HEK293 (cell line): ENCODE results near the gene HOMER1.

Source experiments
- CTCF ChIA-PET: fragments of 350-600 bp; formaldehyde crosslinking; extraction: SDS; loops from one replicate; lab custom pipeline; 2021; ENCODE audit warnings: antibody characterized with exemption; lab: Yijun Ruan, JAX
- POLR2A ChIA-PET: fragments of 300-600 bp; formaldehyde crosslinking; extraction: SDS; loops from one replicate; lab custom pipeline; 2020; ENCODE audit warnings: antibody characterized with exemption, inconsistent platforms; lab: Yijun Ruan, JAX
- H3K27ac ChIP-seq: fragments of 200-500 bp; sonication (Bioruptor generic); 2 replicates; pipeline ENCODE4 v1.5.1; 2014; ENCODE audit warnings: low read depth, low read length, control low read depth, inconsistent platforms; ENCODE audit errors: extremely low read depth
- H3K36me3 ChIP-seq, 2 experiments: fragments of 200-500 bp in 1 of 2; sonication (Bioruptor generic) in 1 of 2; 1 replicate in 1 of 2; 2 replicates in 1 of 2; pipeline ENCODE4 v1.5.1; 2014 to 2017; ENCODE audit warnings: inconsistent platforms in 2 of 2, low read length in 2 of 2; ENCODE audit not compliant: control insufficient read depth in 2 of 2, insufficient read depth in 1 of 2
- H3K4me1 ChIP-seq: fragments of 200-500 bp; sonication (Bioruptor generic); 2 replicates; pipeline ENCODE4 v1.5.1; 2014; ENCODE audit warnings: mild to moderate bottlenecking, low read length, inconsistent platforms; ENCODE audit not compliant: control insufficient read depth, insufficient read depth
- H3K4me3 ChIP-seq: 2 replicates; pipeline ENCODE4 v1.5.1; 2011; ENCODE audit warnings: low read depth, mild to moderate bottlenecking, control low read depth, low read length, moderate library complexity
- H3K9me3 ChIP-seq: fragments of 200-500 bp; sonication (Bioruptor generic); 2 replicates; pipeline ENCODE4 v1.5.1; 2014; ENCODE audit warnings: low read depth, low read length, inconsistent platforms; ENCODE audit not compliant: control insufficient read depth, insufficient read depth
- CTCF ChIP-seq: fragments of 450-650 bp; formaldehyde crosslinking; IDR thresholded peaks from 2 replicates; pipeline ENCODE4 v1.5.1; 2016; ENCODE audit warnings: missing biosample characterization, missing genetic modification characterization
- SCRT2 ChIP-seq: fragments of 450-650 bp; formaldehyde crosslinking; IDR thresholded peaks from 2 replicates; pipeline ENCODE4 v1.5.1; 2016; ENCODE audit warnings: missing biosample characterization, missing genetic modification characterization
- ZBTB7A ChIP-seq: fragments of 450-650 bp; formaldehyde crosslinking; IDR thresholded peaks from 2 replicates; pipeline ENCODE4 v1.5.1; 2016; ENCODE audit warnings: low read depth, missing biosample characterization, missing genetic modification characterization
- ZFHX2 ChIP-seq: fragments of 450-650 bp; formaldehyde crosslinking; conservative IDR thresholded peaks from 2 replicates; pipeline ENCODE4 v1.5.1; 2016; ENCODE audit warnings: missing biosample characterization, missing genetic modification characterization
- ZNF10 ChIP-seq: fragments of 450-650 bp; formaldehyde crosslinking; IDR thresholded peaks from 2 replicates; pipeline ENCODE4 v1.5.1; 2017; ENCODE audit warnings: missing biosample characterization, missing genetic modification characterization
- ZNF132 ChIP-seq: fragments of 450-650 bp; formaldehyde crosslinking; IDR thresholded peaks from 2 replicates; pipeline ENCODE4 v1.5.1; 2017; ENCODE audit warnings: missing biosample characterization, missing genetic modification characterization, borderline replicate concordance
- ZNF214 ChIP-seq: fragments of 450-650 bp; formaldehyde crosslinking; IDR thresholded peaks from 2 replicates; pipeline ENCODE4 v1.5.1; 2017; ENCODE audit warnings: missing biosample characterization, mild to moderate bottlenecking, missing genetic modification characterization, borderline replicate concordance
- ZNF24 ChIP-seq: fragments of 450-650 bp; formaldehyde crosslinking; IDR thresholded peaks from 2 replicates; pipeline ENCODE4 v1.5.1; 2016; ENCODE audit warnings: missing biosample characterization, missing genetic modification characterization
- ZNF26 ChIP-seq: fragments of 450-650 bp; formaldehyde crosslinking; IDR thresholded peaks from 2 replicates; pipeline ENCODE4 v1.5.1; 2016; ENCODE audit warnings: missing biosample characterization, missing genetic modification characterization
- ZNF416 ChIP-seq: fragments of 450-650 bp; formaldehyde crosslinking; IDR thresholded peaks from 2 replicates; pipeline ENCODE4 v1.5.1; 2016; ENCODE audit warnings: missing biosample characterization, missing genetic modification characterization
- ZNF48 ChIP-seq: fragments of 450-650 bp; formaldehyde crosslinking; IDR thresholded peaks from 2 replicates; pipeline ENCODE4 v1.5.1; 2016; ENCODE audit warnings: missing biosample characterization, missing genetic modification characterization
- ZNF621 ChIP-seq: fragments of 450-650 bp; formaldehyde crosslinking; IDR thresholded peaks from 2 replicates; pipeline ENCODE4 v1.5.1; 2017; ENCODE audit warnings: missing biosample characterization, missing genetic modification characterization
- ZNF624 ChIP-seq: fragments of 450-650 bp; formaldehyde crosslinking; IDR thresholded peaks from 2 replicates; pipeline ENCODE4 v1.5.1; 2017; ENCODE audit warnings: missing biosample characterization, missing genetic modification characterization
- ZNF654 ChIP-seq: fragments of 450-650 bp; formaldehyde crosslinking; IDR thresholded peaks from 2 replicates; pipeline ENCODE4 v1.5.1; 2016; ENCODE audit warnings: low read depth, missing biosample characterization, missing genetic modification characterization
- ZNF692 ChIP-seq: fragments of 450-650 bp; formaldehyde crosslinking; IDR thresholded peaks from 2 replicates; pipeline ENCODE4 v1.5.1; 2016; ENCODE audit warnings: missing biosample characterization, missing genetic modification characterization
- ZNF747 ChIP-seq: fragments of 450-650 bp; formaldehyde crosslinking; IDR thresholded peaks from 2 replicates; pipeline ENCODE4 v1.5.1; 2016; ENCODE audit warnings: missing biosample characterization, missing genetic modification characterization
- ZNF843 ChIP-seq: fragments of 450-650 bp; formaldehyde crosslinking; IDR thresholded peaks from 2 replicates; pipeline ENCODE4 v1.5.1; 2016; ENCODE audit warnings: missing biosample characterization, missing genetic modification characterization

HOMER1 gene

GRCh38 chr5:79536193-79536906, 22.4 kb upstream of the HOMER1 start (continued):
- TF ChIP-seq ZNF624 (tag by site-specific recombination) (no peak), ZNF132 (tag by site-specific recombination) (no peak)

DNA sequence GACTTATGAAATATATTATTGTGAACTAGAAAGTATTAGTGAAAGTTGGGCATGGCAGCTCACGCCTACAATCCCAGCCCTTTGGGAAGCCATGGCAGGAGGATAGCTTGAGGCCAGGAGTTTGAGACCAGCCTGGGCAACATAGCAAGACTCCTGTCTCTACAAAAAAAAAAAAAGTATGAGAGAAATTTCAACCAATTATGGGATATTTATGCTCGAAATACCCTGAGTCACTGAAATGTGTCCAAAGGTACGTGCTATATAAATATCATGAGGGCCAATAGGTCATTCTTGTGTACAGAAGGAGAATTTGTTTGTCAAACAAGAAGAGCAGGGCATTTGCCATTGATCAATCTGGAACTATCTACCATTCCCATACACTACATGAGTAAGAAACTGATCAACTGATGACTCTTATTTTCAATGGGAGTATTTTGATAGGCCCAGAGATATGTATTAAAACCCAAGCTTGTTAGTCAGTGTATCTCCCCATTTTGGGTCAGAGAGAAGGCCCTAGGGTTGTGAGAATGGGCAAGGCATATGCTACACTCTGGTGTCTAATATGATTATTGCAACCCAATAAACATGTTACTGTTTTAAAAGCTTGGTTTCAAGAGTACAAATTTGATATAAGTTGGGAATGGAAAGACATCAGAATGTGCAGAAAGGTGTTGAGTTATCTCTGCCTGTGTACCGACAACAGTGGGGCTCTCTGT, 21.7 kb upstream of the HOMER1 start:
- ChIA-PET CTCF (interaction anchor here (0.6 to 2.2 kb wide), 6 partner anchors 11 to 1066 kb away, joined by 3 to 14 read pairs (median 4); no protein-coding TSS in a partner anchor), POLR2A (no interaction called here)
- Histone ChIP-seq H3K36me3 (no peaks in the 10 kb centered on the region), H3K9me3 (no peaks in the 10 kb centered on the region), H3K27ac (no peak overlapping the region), H3K4me3 (no peak overlapping the region), H3K4me1 (0 out of 2 replicates have a peak, but pooled peaks cover 4% of the 10 kb centered on the region)
- TF ChIP-seq ZNF48 (no peak), CTCF (peak; percentile 48; the same call in 1 of the 2 replicates), ZNF654 (tag by site-specific recombination) (peak; percentile 18; the same call in 1 of the 2 replicates)

DNA sequence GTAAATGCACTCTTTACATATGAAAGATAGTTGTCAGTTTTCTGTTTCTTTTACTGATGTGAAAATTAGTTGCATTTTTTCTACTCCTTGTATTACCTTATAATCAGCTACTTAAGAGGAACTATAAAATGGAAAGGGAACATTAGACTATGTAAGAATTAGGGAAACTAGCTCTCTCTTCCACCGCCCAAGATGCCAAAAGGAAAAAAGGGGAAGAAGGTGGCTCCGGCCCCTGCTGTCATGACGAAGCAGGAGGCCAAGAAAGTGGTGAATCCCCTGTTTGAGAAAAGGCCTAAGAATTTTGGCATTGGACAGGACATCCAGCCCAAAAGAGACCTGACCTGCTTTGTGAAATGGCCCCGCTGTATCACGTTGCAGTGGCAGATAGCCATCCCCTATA, 15.2 kb upstream of the HOMER1 start:
- no peak overlapping the region for H3K27ac ChIP-seq
- no peak overlapping the region for H3K4me3 ChIP-seq
- no peak for TF ChIP-seq ZBTB7A
- no peak for TF ChIP-seq ZFHX2
- no peak for TF ChIP-seq ZNF747 (tag by site-specific recombination)
- no peak for TF ChIP-seq ZNF621
- TF ChIP-seq ZNF692 (tag by site-specific recombination) = no peak
- no peak for TF ChIP-seq ZNF843 (tag by site-specific recombination)
- TF ChIP-seq ZNF26 = no peak
- TF ChIP-seq SCRT2 (tag by site-specific recombination) = no peak
- no peak for TF ChIP-seq ZNF10 (tag by site-specific recombination)
- TF ChIP-seq ZNF214 (tag by site-specific recombination) = no peak
- no peak for TF ChIP-seq ZNF416 (tag by site-specific recombination)
- TF ChIP-seq ZNF24 (tag by site-specific recombination) = no peak
- POLR2A ChIA-PET = interaction anchor here (1.0 kb wide), 1 partner anchor 9 kb away, joined by 3 read pairs; no protein-coding TSS in a partner anchor
- CTCF ChIA-PET = interaction anchor here (0.6 to 0.7 kb wide), 3 partner anchors 45 to 578 kb away, joined by 3 to 4 read pairs (median 3); no protein-coding TSS in a partner anchor
- H3K9me3 ChIP-seq = no peaks in the 10 kb centered on the region
- H3K4me1 ChIP-seq = no peaks in the 10 kb centered on the region
- H3K36me3 ChIP-seq = no peaks in the 10 kb centered on the region
